Heart left ventricle (tissue), 16 donors: ENCODE data around the gene CD8B. TPM values are rescaled to one million over a fixed set of nuclear protein-coding genes. Genes with fewer than 3 reads are reported as not detected.
"Not testable (repeated sequence)": the region's sequence is repeated elsewhere in the genome, so short reads cannot be mapped to it uniquely, and the experiment has no call there.

Experiments
- ATAC-seq, 4 donors: fragments of 200-7000 bp; cut with Tn5 transposase; one replicate each; pipeline ENCODE4 v1.9.1; 2020 to 2022; ENCODE audit warnings: moderate library complexity in 4 of 4, mild to moderate bottlenecking in 3 of 4, moderate number of reproducible peaks in 1 of 4
- DNase-seq, 5 donors: peaks; one replicate each; pipeline ENCODE4 v3.0.0-alpha.2; 2020
- H3K27ac ChIP-seq, 12 donors: fragments of 200-600 bp; sonication (generic) in 4 of 12; one replicate each; pipeline versions ENCODE4 v1.5.0 to v1.8.0; 2016 to 2022; ENCODE audit warnings: mild to moderate bottlenecking in 2 of 12
- H3K27me3 ChIP-seq, 9 donors: fragments of 200-600 bp; sonication (generic) in 2 of 9; one replicate each; pipeline versions ENCODE4 v1.5.1 to v1.8.0; 2016 to 2022; ENCODE audit warnings: mild to moderate bottlenecking in 3 of 9
- H3K36me3 ChIP-seq, 9 donors: fragments of 200-600 bp; sonication (generic) in 2 of 9; one replicate each; pipeline versions ENCODE4 v1.5.0 to v1.8.0; 2018 to 2022; ENCODE audit warnings: mild to moderate bottlenecking in 2 of 9
- H3K4me1 ChIP-seq, 12 donors: fragments of 200-600 bp; sonication (generic) in 4 of 12; one replicate each; pipeline versions ENCODE4 v1.5.0 to v1.8.0; 2016 to 2022; ENCODE audit warnings: mild to moderate bottlenecking in 3 of 12
- H3K4me3 ChIP-seq, 12 donors: fragments of 200-600 bp; sonication (generic) in 4 of 12; one replicate each; pipeline versions ENCODE4 v1.5.0 to v1.8.0; 2017 to 2022; ENCODE audit warnings: mild to moderate bottlenecking in 9 of 12, moderate library complexity in 4 of 12
- H3K9me3 ChIP-seq, 12 donors: fragments of 200-600 bp; sonication (generic) in 4 of 12; one replicate each; pipeline versions ENCODE4 v1.5.0 to v1.8.0; 2016 to 2022; ENCODE audit warnings: mild to moderate bottlenecking in 1 of 12
- WGBS, 4 donors: extraction: QIAGEN DNeasy Blood & Tissue Kit in 2 of 4; methylation state at CpG; one replicate each; pipeline versions ENCODE4 v1.1.5 to v1.1.7; 2013 to 2018; 5-methylcytosine and 5-hydroxymethylcytosine counted together
- intact Hi-C, 10 donors: fragments of 100-400 bp; cut with DNase I; formaldehyde crosslinking; loops; one replicate each; pipeline versions ENCODE4 v1.11.1 to v1.14.2; 2022
- long read RNA-seq, 3 donors: library from polyadenylated mRNA; unstranded; transcript quantifications; one replicate each; pipeline ENCODE4 v2.0.0, GENCODE V29; 2020 to 2021
- polyA plus RNA-seq, 2 donors: library from polyadenylated mRNA; stranded (reverse); fragments of 200-250 nt; gene quantifications; one replicate each; pipeline ENCODE4 v1.2.3, GENCODE V29; 2013
- total RNA-seq, 9 donors: library from RNA; depleted of rRNA in 2 of 9; stranded (reverse); fragments of >200 nt in 2 of 9; fragmentation: NEBNext Ultra II Directional in 3 of 9; extraction: Animal tissue kit (Norgen Biotek cat#: 25700) in 3 of 9; gene quantifications; one replicate each; pipeline versions ENCODE4 v1.1.0 to v1.2.4, GENCODE V29; 2016 to 2023
- donor health status: ischemic (EF 13 %, LVEDD 7.1; RV severe dilation, severe dysfunction).
- donor health status: healthy with polysubstance abuse.
- donor health status: DM: no; HTN: yes; CAD: no.
- donor health status: DM: no; HTN: no; CAD: no.
- donor health status: ischemic (EF 25% LVEDD 6.9; RV normal size, moderate dysfunction).
- donor health status: ischemic (EF 25% LVEDD 5.7; RV mildly dilated, moderate dysfunction).
- donor health status: healthy.
- donor health status: DM: yes; HTN: yes; CAD: no.
- donor health status: ischemic (EF 35%, LVEDD 5.7; RV mildly dilated, moderate dysfunction).
- donor health status: nonischemic (EF 11% LVEDD 7.7; RV severe dilation, severe dysfunction).
- donor health status: DM: yes; HTN: yes; CAD: no.
- donor health status: PGD.
- donor health status: ischemic (EF 29% LVEDD 5.4; RV normal size, mild dysfunction).
- donor health status: nonischemic (EF 23%, LVEDD 6.1; RV moderate dilation, normal function).

Gene CD8B
- total RNA-seq (1 to 10 TPM in 2 of 9 donors, under 1 TPM in 1, not detected in 6; 0.42 to 4.0 (median 1.6) TPM), polyA plus RNA-seq (under 1 TPM in 1 of 2 donors, not detected in 1; 0.21 TPM)
- long read RNA-seq, donor 1 = 0 reads
- long read RNA-seq, donor 2 = 0 reads
- long read RNA-seq, donor 3 = 0 reads

DNA sequence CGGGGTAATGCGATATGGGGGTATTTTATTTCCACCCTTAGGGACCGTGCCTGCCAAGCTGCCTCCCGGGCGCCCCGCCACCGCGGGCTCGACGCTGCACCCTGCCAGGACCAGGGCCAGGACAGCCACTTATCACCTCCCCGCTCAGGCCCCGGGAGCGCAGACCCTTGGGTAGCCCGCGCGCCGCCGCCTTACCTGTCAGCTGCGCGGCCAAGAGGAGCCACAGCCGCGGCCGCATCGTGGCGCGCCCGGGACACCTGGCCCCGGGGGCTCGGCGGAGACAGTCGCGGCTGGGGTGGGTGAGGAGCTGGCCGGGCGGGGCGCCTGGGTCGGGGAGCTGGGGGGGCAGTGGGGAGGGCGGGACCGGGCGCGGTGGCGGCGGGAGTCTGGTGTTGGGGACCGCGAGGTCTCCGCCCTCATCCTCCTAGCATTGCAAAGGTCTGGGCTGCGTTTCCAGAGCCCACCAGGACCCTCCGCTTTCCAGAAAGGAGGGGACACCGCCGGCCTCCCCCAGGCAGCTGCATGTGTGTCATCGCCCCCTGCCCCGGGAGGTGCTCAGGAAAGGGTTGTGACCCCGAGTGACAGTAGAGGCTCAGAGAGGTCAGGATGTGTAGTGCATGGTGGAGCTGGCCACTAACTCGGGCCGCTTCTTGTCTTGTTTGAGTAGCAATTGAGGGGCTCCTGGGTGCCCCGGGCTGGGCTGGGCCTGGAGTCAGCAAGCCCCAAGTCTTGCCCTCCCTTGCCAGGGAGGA lies at the start of gene CD8B:
Gene CD8B (minus strand): TSS at position 259 of the 752 bp plus-strand sequence. CDS start 21 bp downstream, at position 238.
- intact Hi-C loops, DNase-seq, H3K9me3 ChIP-seq, H3K36me3 ChIP-seq, H3K27me3 ChIP-seq, H3K4me1 ChIP-seq: not testable (repeated sequence)
- ATAC-seq = peak in 3 of 4 donors; percentile 62 to 71 (median 66)
- Histone ChIP-seq H3K27ac (peak within 1 kb of the TSS in 1 of 12 donors; percentile 27), H3K4me3 (peak within 1 kb of the TSS in 5 of 12 donors; percentile 7 to 43 (median 19))
- WGBS, 4 donors = 1 to 4% (median 3%) methylated on average over 4 to 50 of the region's 55 CpGs

DNA sequence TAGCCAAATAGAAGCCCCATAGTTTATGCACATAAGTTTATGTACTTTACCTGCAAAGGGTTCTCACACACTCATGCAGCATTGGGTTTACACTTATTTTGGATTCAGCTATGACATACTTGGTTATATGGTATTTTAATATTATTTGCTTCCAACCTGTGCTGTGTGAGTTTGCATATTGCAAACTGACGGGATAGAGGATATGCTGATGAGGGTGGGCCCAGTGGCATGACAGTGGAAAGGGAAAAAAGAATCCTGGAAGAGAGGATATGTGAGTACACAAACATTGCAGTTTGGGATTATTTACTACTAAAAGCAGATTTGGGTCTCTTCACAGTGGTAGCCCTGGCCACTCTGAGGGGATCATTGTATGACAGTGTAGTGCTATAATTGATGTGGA lies 44.2 kb upstream of the CD8B start:
- H3K27ac ChIP-seq, ATAC-seq, H3K36me3 ChIP-seq, H3K4me1 ChIP-seq, H3K4me3 ChIP-seq, H3K9me3 ChIP-seq, H3K27me3 ChIP-seq, intact Hi-C loops, DNase-seq: not testable (repeated sequence)
- no CpG with 5 or more reads among the region's 1 CpG for WGBS, 4 donors

GRCh38 chr2:86900687-86901086 lies 39.0 kb upstream of the CD8B start:
- H3K9me3 ChIP-seq, H3K27ac ChIP-seq, H3K36me3 ChIP-seq, H3K27me3 ChIP-seq, DNase-seq, ATAC-seq, intact Hi-C loops, H3K4me3 ChIP-seq, H3K4me1 ChIP-seq: not testable (repeated sequence)
- WGBS, 4 donors = 51 to 56% (median 55%) methylated on average over 4 of the region's 4 CpGs

- intact Hi-C loops, H3K27me3 ChIP-seq, H3K4me3 ChIP-seq, ATAC-seq, H3K9me3 ChIP-seq, DNase-seq, H3K4me1 ChIP-seq, H3K36me3 ChIP-seq, H3K27ac ChIP-seq: not testable (repeated sequence)
- 45 to 80% methylated on average over 1 of the region's 3 CpGs; no CpG with 5 or more reads in 2 of the 4 donors for WGBS, 4 donors
Observed at GRCh38 chr2:86886026-86886425, 24.3 kb upstream of the CD8B start.

DNA sequence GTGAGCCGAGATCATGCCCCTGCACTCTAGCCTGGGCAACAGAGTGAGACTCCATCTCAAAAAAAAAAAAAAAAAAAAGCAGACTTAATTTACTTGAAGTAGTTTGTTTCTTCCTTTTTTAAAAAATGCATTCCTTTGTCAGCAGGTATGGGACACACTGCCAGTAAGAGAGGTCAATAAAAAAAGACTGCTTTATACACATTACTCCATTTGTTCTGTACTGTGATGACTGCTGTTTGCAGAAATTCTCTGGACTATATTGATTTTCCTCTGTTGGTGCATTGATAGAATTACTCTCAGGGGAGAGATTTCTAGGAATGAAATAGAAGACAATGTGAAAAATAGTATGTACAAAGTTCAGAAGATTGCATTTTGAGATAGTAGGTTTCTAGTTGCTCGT lies 21.2 kb upstream of the CD8B start:
- H3K27ac ChIP-seq, H3K4me3 ChIP-seq, ATAC-seq, H3K27me3 ChIP-seq, H3K36me3 ChIP-seq, DNase-seq, H3K9me3 ChIP-seq, intact Hi-C loops, H3K4me1 ChIP-seq: not testable (repeated sequence)
- WGBS, 4 donors = 67 to 100% (median 86%) methylated on average over 1 to 2 of the region's 2 CpGs

- intact Hi-C loops, DNase-seq: not testable (repeated sequence)
- WGBS, 4 donors = 80 to 92% (median 91%) methylated on average over 5 of the region's 5 CpGs
Observed at GRCh38 chr2:86882118-86882665, 20.5 kb upstream of the CD8B start.

DNA sequence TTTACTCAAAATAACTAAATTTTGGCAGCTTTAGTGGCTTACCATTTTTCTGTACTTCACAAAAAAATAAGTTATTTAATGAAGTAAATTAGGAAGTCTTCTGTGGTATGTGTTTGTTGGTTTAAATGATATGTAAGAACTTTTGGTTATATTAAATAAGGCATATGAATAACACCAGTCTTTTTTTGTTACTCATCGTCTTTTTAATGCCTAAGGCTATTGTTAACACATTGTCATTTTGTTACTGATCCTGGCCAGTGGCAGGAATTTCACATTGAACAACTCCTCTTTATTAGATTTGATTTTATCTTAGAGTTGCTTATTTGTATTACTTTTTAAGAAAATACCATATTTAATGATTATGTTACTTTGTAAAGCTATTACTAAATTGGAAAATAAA lies 17.3 kb upstream of the CD8B start:
- H3K4me3 ChIP-seq, H3K4me1 ChIP-seq, H3K36me3 ChIP-seq, DNase-seq, H3K27me3 ChIP-seq, intact Hi-C loops, ATAC-seq, H3K9me3 ChIP-seq, H3K27ac ChIP-seq: not testable (repeated sequence)
- 83 to 90% (median 86%) methylated on average over 1 of the region's 1 CpG for WGBS, 4 donors

More at GRCh38 chr2:86882118-86882665, 20.5 kb upstream of the CD8B start:
- H3K27me3 ChIP-seq, H3K27ac ChIP-seq, H3K36me3 ChIP-seq, H3K4me1 ChIP-seq, H3K4me3 ChIP-seq, ATAC-seq, H3K9me3 ChIP-seq: not testable (repeated sequence)

DNA sequence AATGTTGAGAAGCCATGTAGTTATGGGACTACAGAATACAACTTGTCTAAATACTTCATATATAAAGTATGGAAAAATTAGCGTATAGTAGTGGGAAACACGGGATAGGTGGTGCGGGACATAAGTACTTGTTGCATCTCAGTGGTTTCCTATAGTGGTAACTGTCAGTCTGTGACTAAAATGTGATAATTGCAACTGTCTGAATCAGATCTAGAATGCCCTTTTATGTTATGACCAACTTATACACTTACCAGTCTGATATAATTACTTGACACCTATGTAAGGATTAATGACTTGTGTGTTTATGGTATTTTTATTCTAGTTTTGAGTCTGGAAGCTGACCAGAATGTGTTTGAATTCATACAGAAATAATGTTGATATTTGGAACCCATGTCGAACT lies 9.3 kb upstream of the CD8B start:
- H3K27ac ChIP-seq, H3K4me3 ChIP-seq, DNase-seq, H3K9me3 ChIP-seq, H3K27me3 ChIP-seq, H3K4me1 ChIP-seq, H3K36me3 ChIP-seq, intact Hi-C loops, ATAC-seq: not testable (repeated sequence)
- 76 to 92% (median 88%) methylated on average over 1 of the region's 4 CpGs for WGBS, 4 donors

DNA sequence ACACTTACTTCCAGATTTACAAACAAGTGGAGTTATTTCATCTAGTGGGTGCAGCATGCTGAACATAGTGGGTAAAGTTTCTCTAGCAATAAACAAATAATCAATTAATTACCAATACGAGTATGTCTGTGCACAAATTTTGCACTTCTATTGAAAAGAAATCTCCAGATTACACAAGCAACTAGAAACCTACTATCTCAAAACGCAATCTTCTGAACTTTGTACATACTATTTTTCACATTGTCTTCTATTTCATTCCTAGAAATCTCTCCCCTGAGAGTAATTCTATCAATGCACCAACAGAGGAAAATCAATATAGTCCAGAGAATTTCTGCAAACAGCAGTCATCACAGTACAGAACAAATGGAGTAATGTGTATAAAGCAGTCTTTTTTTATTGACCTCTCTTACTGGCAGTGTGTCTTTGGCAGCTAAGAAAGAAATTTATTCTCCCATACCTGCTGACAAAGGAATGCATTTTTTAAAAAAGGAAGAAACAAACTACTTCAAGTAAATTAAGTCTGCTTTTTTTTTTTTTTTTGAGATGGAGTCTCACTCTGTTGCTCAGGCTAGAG lies 7.3 kb upstream of the CD8B start:
- H3K4me3 ChIP-seq, H3K27me3 ChIP-seq, H3K4me1 ChIP-seq, H3K27ac ChIP-seq, DNase-seq, ATAC-seq, H3K36me3 ChIP-seq, intact Hi-C loops, H3K9me3 ChIP-seq: not testable (repeated sequence)
- 80 to 85% (median 84%) methylated on average over 2 of the region's 2 CpGs for WGBS, 4 donors

DNA sequence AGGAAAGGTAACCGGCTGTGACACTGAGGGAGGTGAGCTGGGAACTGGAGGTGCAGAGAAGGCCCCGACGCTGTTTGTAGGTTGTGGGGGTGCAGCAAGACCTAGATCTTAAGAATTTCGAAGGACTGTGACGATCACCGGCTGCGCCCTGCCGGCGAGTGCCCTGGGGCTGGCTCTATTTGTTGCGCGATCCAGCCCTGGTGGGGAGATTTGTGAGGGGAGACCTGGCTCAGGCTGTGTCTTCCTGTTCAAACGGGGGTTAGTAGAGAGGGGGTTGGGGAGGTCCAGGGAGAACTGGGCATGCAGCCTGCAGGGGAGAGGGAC lies 656 bp upstream of the CD8B start:
- WGBS, 4 donors = 13 to 33% (median 23%) methylated on average over 8 to 9 of the region's 12 CpGs

DNA sequence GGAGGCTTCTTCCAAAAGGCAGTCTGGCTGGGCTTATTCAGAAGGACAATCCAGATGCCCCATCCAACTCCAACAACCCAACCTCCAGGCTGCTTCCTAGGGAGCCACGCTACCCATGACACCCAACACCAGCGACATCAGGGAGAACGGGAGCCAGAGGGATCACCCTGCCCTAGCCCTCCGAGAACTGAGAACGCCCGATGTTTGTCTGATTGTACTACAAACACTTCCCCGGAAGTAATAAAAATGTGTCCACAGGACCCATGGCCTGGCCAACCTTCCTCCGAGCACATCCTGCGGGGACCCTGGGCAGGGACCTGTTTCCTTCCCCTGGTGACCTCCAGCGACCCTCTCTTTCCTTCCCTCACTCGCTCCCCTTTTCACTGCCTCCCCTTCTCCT lies 511 bp downstream of the CD8B start:
- intact Hi-C loops, ATAC-seq, H3K36me3 ChIP-seq, DNase-seq, H3K9me3 ChIP-seq, H3K4me1 ChIP-seq, H3K27me3 ChIP-seq: not testable (repeated sequence)
- 40 to 55% (median 42%) methylated on average over 11 of the region's 11 CpGs for WGBS, 4 donors
- Histone ChIP-seq H3K4me3 (peak overlapping the region in 4 of 12 donors; percentile 7 to 43 (median 26)), H3K27ac (peak overlapping the region in 1 of 12 donors; percentile 27)

More for the DNA sequence above, 656 bp upstream of the CD8B start:
- intact Hi-C loops, ATAC-seq, H3K27ac ChIP-seq, H3K36me3 ChIP-seq, H3K4me1 ChIP-seq, H3K4me3 ChIP-seq, H3K27me3 ChIP-seq, H3K9me3 ChIP-seq, DNase-seq: not testable (repeated sequence)
